ENCODE results near the gene ADGRB3.

Gene ADGRB3

DNA sequence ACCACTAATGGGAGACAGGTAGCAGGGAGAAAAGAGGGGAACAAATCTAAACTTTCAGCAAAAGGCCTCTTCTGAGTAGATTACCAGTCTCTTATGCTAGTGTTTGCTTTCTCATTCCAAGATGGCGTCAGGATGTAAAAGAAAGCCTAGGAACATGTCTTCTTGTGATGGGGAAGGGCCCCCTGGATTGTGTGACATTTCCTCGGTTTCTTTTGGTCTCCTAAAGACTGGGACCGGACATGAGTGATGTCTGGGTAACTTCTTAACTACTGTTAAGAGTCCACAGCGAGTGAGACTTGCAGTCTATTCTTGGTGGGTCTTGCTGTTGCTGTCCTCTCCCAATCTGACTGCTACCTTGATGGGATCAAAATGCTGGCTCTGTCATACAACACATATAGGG lies 60.3 kb downstream of the ADGRB3 start:
- Histone ChIP-seq H3K9me2 (ENCODE audit: low read depth, low read length) (no peaks in the 10 kb centered on the region), H3K27me3 (ENCODE audit: insufficient read depth, low read length) (no peaks in the 10 kb centered on the region), H3F3A (ENCODE audit: insufficient read depth, low read length) (no peaks in the 10 kb centered on the region), H3K4me2 (ENCODE audit: low read length) (no peak overlapping the region), H3K9me3 (ENCODE audit: low read length) (no peaks in the 10 kb centered on the region), H3K27ac (ENCODE audit: low read depth, low read length, poor library complexity, severe bottlenecking) (no peak overlapping the region), H3K9ac (ENCODE audit: low read length) (no peak overlapping the region), H3K36me3 (ENCODE audit: insufficient read depth, low read length) (no peaks in the 10 kb centered on the region), H3K4me1 (ENCODE audit: insufficient read depth, low read length, severe bottlenecking) (no peaks in the 10 kb centered on the region), H3K4me3 (ENCODE audit: low read depth, low read length, poor library complexity, severe bottlenecking) (no peak overlapping the region), H2AFZ (ENCODE audit: low read length) (no peak overlapping the region), H3K79me2 (ENCODE audit: insufficient read depth, low read length) (no peaks in the 10 kb centered on the region), H4K20me1 (ENCODE audit: insufficient read depth, low read length) (no peaks in the 10 kb centered on the region)
- TF ChIP-seq, protein P1, sequence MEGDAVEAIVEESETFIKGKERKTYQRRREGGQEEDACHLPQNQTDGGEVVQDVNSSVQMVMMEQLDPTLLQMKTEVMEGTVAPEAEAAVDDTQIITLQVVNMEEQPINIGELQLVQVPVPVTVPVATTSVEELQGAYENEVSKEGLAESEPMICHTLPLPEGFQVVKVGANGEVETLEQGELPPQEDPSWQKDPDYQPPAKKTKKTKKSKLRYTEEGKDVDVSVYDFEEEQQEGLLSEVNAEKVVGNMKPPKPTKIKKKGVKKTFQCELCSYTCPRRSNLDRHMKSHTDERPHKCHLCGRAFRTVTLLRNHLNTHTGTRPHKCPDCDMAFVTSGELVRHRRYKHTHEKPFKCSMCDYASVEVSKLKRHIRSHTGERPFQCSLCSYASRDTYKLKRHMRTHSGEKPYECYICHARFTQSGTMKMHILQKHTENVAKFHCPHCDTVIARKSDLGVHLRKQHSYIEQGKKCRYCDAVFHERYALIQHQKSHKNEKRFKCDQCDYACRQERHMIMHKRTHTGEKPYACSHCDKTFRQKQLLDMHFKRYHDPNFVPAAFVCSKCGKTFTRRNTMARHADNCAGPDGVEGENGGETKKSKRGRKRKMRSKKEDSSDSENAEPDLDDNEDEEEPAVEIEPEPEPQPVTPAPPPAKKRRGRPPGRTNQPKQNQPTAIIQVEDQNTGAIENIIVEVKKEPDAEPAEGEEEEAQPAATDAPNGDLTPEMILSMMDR (IDR thresholded peaks at IDR 0.05; ENCODE audit: low read length): no peak
- no peak for TF ChIP-seq EZH2 (IDR thresholded peaks at IDR 0.05; ENCODE audit: borderline replicate concordance, low read length)

DNA sequence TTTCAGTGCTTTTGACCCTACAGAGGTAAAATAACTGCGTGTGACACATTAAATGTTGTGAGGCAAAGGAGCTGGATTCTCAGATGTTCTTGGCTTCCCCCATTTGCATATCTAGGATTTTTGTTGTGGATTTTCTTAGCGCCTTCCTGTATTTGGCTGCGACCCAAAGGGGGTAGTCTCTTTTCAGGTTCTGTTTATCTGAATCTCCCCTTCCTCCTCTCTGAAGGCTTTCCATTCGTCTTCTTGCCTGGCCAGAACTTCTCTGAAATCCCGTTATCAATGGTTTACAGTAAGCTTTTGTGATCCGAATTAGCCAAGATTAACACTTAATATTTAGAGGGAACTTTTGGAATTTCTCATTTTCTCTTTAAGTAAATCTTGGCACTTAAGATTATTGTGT lies 60.8 kb downstream of the ADGRB3 start:
- H4K20me1 ChIP-seq (ENCODE audit: insufficient read depth, low read length): no peaks in the 10 kb centered on the region
- H3K9ac ChIP-seq (ENCODE audit: low read length): no peak overlapping the region
- H2AFZ ChIP-seq (ENCODE audit: low read length): no peak overlapping the region
- no peaks in the 10 kb centered on the region for H3F3A ChIP-seq (ENCODE audit: insufficient read depth, low read length)
- H3K4me3 ChIP-seq (ENCODE audit: low read depth, low read length, poor library complexity, severe bottlenecking): no peak overlapping the region
- no peaks in the 10 kb centered on the region for H3K36me3 ChIP-seq (ENCODE audit: insufficient read depth, low read length)
- H3K27me3 ChIP-seq (ENCODE audit: insufficient read depth, low read length): no peaks in the 10 kb centered on the region
- no peaks in the 10 kb centered on the region for H3K9me2 ChIP-seq (ENCODE audit: low read depth, low read length)
- no peak overlapping the region for H3K27ac ChIP-seq (ENCODE audit: low read depth, low read length, poor library complexity, severe bottlenecking)
- H3K9me3 ChIP-seq (ENCODE audit: low read length): no peaks in the 10 kb centered on the region
- no peak overlapping the region for H3K4me2 ChIP-seq (ENCODE audit: low read length)
- no peaks in the 10 kb centered on the region for H3K79me2 ChIP-seq (ENCODE audit: insufficient read depth, low read length)
- H3K4me1 ChIP-seq (ENCODE audit: insufficient read depth, low read length, severe bottlenecking): no peaks in the 10 kb centered on the region
- TF ChIP-seq EZH2 (IDR thresholded peaks at IDR 0.05; ENCODE audit: borderline replicate concordance, low read length): no peak
- TF ChIP-seq, protein P1 (IDR thresholded peaks at IDR 0.05; ENCODE audit: low read length): no peak

DNA sequence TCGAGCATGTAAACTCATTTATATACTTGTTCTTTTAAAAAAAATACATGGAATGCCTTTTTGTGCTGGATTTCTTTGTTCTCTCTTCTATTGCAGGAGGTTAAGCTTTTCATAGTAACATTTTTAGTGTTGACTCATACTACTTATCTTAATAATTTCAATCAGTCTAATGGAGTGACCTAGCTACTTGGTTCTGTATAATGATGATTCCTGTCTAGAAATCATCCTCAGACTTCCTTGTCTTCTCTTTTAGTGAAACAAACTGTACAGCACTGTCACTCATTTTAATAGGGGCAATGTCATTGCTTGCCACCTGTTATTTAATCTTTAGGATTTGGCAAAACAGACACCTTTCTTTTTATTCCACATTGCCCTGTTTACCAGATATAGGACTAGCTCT lies 62.3 kb downstream of the ADGRB3 start:
- H3K9me3 ChIP-seq (ENCODE audit: low read length): no peaks in the 10 kb centered on the region
- H3K4me2 ChIP-seq (ENCODE audit: low read length): no peak overlapping the region
- no peaks in the 10 kb centered on the region for H3K9me2 ChIP-seq (ENCODE audit: low read depth, low read length)
- H3K4me3 ChIP-seq (ENCODE audit: low read depth, low read length, poor library complexity, severe bottlenecking): no peak overlapping the region
- TF ChIP-seq EZH2 (IDR thresholded peaks at IDR 0.05; ENCODE audit: borderline replicate concordance, low read length): no peak
- TF ChIP-seq, protein P1 (IDR thresholded peaks at IDR 0.05; ENCODE audit: low read length): no peak
- H3K9ac ChIP-seq (ENCODE audit: low read length): no peak overlapping the region
- H2AFZ ChIP-seq (ENCODE audit: low read length): no peak overlapping the region
- no peaks in the 10 kb centered on the region for H3K4me1 ChIP-seq (ENCODE audit: insufficient read depth, low read length, severe bottlenecking)
- no peaks in the 10 kb centered on the region for H3K79me2 ChIP-seq (ENCODE audit: insufficient read depth, low read length)
- no peak overlapping the region for H3K27ac ChIP-seq (ENCODE audit: low read depth, low read length, poor library complexity, severe bottlenecking)
- no peaks in the 10 kb centered on the region for H4K20me1 ChIP-seq (ENCODE audit: insufficient read depth, low read length)
- H3F3A ChIP-seq (ENCODE audit: insufficient read depth, low read length): no peaks in the 10 kb centered on the region
- H3K36me3 ChIP-seq (ENCODE audit: insufficient read depth, low read length): no peaks in the 10 kb centered on the region
- no peaks in the 10 kb centered on the region for H3K27me3 ChIP-seq (ENCODE audit: insufficient read depth, low read length)
